Activated CD4-positive, alpha-beta T cell treated with anti-CD3 and anti-CD28 coated beads for 24 hours (primary cell): ENCODE measurements around the gene UPB1.
"Not testable (repeated sequence)": the region's sequence is repeated elsewhere in the genome, so short reads cannot be mapped to it uniquely, and the experiment has no call there.

Experiments
- DNase-seq, 2 donors: peaks; one replicate each; pipeline ENCODE4 v3.0.0-alpha.2; 2020; ENCODE audit warnings: low read depth in 2 of 2

Gene UPB1

DNA sequence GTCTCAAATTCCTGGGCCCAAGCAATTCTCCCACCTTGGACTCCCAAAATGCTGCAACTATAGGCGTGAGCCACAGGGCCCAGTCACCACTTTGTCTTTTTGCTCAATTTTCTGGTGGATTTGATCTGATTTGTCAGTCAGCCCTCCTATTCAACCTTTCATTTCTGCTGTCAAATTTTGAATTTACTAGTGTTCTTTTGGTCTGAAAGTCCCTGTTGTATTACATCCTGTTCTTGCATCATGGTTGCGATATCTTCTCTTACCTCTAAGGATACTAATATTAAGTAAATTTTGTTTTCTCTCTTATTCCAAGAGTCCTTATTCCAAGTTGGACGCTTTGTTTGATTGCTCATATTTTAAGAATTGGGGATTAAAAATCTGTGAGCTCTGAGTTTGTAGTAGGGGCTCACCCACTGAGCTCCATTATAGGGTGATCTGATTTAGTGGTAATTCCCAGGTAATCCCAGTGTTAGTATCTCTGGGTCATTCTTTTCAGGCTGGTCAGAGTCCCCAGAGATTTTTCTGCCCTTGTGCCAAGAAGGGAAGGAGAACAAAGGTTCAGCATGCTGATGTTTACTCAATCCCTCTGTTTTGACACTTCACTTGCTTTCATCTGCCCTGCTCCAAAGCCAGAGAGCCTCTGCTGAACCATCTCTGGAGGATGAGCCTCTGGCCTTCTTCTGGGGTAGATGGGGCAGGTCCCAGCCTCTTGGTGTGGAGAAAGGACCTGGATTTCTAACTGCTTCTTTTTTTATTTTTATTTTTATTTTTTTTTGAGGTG lies 10.0 kb downstream of the UPB1 start:
- DNase-seq: no peak

DNA sequence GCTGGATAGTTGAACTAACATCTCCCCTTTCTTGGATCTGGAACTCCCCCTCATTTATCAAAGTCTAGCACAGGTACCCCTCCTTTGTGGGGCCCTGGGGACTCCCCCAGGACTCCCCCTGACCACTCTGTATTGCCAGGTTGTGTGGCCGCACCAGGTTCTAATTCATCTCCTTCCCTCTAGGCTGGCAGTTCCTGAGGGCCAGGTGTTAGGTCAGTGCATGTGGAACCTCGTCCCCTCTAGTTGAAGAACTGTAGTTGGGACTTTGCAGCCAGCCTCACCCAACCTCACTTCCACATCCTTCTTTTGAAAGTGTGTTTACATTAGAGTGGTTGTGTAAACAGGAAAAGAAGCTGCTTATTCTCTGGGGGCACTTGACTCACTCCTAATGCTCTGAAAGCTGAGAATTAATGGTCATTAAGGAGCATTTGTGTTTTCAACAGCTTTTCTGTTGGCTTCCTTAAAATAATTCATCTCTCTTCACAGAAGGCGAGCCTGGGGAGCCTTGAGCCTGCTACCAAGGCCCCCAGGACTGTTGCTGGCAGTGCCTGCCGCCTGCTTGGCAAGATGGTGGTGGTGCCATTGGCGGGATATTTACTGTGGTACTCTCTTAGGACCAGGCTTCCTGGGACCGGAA lies 11.8 kb downstream of the UPB1 start:
- DNase-seq: no peak

DNA sequence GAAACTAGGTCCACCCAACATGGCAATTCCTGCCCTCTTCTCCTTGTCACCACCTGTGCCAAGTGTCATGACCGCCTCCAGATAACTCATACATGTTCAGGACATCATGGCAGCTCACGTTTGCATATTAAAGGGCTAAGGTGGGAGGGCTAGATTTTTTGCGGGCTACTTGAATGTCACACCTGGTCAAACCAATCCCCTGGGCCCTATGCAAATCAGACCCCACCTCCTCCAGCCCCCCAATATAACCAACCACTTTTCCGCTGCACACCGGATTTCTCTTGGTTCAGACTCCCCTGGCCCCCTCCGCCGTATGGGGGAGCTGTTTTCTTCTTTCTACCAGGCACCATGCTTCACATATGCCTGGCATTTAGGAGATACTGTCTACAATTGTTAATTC lies 12.6 kb downstream of the UPB1 start:
- DNase-seq: no peak

DNA sequence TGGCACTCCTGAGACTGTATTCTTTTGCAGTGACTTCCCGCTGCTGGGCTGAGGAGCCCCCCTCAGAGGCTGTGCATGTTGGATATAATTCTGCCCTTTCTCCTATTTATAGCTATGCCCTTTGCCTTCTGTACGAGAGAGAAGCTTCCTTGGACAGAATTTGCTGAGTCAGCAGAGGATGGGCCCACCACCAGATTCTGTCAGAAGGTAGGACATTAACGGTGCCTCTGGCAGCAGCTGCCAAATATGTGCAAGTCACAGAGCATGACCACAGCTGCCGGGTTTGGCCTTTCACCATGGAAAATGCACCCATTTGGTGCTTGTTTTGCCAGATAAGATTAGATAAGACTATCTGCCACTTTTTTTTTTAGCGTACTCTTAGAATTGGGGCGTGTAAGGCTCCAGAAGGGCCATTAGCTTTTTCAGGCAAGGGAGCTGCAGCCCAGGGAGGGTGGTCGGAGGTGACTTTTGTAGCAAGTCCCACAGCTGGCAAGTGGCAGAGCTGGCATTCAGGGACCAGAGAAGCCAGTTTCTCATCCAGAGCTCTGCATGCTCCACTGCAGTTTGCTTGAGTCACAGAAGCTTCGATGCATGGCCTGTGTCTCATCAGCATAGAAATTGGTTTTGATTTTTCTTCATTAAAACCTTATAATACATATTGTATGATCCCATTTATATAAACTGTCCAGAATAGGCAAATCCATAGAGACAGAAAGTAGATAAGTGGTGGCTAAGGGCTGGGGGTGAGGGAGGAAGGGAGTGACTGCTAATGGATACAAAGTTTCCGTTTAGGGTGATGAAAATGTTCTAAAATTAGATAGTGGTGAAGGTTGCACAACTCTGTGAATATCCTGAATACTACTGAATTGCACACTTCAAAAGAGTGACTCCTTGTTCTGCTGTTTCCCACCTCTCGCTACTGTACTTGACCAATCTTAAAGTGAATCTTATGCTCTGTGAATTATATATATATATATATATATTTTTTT lies 15.8 kb downstream of the UPB1 start:
- DNase-seq: no peak

DNA sequence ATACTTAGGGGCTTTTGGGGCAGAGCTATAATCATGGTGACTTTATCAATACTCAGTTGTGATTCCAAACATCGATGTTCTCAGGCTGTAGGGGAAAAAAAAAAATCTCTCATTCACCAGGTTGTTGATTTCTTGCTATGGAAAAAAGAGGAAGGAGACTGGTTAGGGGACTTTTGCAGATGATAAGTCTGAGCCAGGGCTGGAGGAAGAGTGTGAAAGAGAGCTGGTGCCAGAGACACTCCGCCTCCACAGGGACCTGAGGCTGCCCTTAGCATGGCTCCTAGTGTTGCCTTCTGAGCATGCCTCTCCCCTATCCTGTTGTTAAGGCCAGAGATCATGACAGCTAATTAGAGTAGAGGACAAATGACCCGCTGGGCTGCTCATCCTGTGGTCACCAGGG lies 16.9 kb downstream of the UPB1 start:
- DNase-seq: no peak

DNA sequence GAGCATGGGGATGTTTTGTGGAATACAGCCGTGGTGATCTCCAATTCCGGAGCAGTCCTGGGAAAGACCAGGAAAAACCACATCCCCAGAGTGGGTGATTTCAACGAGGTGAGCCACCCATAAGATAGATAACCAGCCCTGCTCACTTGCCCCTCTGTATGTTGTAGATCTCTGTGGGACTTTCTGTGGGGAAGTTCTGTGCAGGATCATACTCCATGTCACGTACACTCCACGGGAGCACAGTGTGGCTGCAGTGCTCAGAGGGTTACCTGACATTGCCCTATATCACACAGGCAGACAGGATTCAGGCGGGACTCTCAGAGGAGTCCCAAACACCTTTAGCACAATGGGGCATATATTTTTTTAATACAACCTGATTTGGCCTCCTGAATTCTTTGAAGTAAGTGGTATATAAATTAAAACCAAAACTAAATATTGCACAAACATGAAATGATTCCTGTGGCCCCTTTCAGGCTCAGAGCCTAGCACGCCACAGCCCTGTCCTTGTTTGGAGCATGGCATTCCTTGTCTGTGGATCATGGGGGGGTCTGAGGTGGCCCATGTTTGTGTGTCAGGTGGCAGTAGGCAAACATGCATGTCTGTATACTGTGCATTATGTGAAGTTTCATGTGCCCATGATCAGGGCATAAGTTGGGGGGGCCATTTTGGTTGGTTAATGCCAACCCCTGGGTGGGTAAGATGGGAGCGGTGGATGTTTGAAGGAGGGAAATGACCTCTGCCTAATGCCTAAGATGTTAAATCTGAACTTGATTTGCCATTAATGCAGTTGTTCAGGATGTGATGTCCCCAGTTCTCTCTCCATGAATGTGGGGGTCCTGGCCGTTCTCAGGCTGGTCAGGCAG lies 18.5 kb downstream of the UPB1 start:
- no peak for DNase-seq

DNA sequence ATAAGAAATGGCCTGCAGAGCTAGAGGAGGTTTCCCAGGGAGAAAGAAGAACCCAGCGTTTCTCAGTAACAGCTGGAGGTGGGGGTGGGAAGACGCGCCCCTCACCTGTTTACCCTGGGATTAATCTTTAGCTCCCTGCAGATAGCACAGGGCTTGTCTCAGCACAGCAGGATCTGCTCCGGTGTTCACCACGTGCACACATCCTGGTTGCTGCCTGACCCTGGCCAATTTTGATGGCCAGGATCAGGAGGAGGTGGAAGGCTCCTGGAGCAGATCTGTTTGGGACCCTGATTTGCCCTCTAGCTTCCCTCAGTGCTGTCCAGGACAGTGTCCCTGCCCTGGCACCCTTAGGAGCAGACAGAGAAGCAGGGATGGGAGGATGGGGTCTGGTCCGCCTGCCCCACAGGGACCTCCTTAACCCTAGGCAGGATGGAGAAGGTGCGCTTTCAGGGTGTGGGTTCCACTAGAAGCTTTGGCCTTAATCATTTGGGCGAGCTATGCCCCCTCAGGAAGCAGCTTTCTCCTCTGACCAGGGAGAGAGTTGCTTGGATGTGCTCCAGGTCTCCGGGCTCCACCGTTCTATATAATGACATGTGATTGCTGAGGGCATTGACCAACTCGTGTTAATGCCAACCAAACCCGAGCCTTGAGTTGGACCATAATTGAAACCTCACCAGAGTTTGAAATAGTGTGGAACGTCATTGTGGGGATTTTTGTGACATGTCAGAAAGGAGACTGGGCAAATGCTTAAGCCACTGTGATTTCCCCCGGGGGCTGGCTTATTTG lies 19.3 kb downstream of the UPB1 start:
- no peak for DNase-seq

DNA sequence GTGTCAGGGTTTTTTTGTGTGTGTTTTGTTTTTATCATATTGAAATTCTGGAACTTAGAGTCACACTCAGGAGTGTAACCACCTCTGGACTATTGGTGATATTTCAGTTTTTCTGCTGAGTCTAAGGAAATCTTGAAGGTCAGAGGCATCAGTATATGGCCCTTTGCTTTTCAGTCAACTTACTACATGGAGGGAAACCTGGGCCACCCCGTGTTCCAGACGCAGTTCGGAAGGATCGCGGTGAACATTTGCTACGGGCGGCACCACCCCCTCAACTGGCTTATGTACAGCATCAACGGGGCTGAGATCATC lies 19.9 kb downstream of the UPB1 start:
- DNase-seq: no peak

DNA sequence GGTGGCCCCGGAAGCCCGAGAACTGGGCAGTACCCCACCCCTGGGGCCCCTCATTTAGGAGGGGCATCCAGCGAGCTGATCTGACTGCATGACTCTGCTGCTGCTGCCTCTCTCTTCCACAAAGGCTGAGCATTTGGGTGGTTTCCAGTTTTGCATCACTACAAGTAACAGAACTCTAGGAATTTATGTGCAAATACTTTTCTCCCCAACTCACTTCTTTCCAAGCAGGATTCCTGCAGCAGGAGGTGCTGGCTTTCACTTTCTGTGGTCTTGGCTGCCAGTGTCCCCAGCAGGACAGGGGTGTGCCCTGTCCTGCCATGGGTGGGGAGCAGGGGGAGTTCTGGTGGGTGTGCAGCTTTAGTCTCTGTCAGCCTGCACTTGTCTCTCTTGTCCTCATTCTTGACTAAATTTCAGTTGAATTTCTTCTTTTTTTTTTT lies 21.2 kb downstream of the UPB1 start:
- DNase-seq: no peak

DNA sequence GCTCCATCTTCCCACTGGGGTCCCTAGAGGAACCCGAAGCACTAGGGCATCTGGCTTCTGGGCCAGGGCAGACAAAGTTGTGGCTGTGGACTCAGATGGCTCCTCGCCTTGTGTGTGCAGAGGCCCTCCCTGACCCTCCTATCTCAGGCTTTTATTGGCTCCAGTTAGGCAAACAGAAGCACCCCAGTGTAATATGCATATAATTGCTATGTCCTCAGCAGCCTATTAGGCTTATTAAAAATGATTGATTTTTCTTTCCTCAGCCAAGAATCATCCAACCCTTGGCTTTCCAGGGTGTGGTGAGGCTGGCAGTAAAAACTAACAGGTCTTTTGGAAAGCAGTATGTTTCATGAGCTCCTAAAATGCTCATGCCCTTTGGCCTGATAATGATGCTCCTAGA lies 22.3 kb downstream of the UPB1 start:
- DNase-seq: no peak

DNA sequence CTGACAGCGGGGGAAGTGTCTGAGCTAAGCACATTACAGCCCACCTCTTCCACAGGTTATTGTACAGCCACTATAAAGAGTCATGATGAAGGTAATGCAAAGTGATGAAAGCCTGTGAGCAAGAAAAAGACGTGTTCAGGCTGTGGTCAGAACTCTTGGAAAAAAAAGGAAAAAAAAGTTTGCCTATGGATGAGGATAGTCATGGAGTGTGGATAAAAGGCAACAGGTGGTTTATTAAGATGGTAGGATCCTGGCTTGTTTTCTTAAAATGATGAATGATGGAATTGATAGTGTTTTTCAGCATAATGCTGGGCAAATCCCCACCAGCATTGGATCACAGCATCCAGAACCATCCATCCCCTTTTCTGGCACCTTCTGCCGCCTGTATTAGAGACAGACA lies 23.1 kb downstream of the UPB1 start:
- DNase-seq: no peak

DNA sequence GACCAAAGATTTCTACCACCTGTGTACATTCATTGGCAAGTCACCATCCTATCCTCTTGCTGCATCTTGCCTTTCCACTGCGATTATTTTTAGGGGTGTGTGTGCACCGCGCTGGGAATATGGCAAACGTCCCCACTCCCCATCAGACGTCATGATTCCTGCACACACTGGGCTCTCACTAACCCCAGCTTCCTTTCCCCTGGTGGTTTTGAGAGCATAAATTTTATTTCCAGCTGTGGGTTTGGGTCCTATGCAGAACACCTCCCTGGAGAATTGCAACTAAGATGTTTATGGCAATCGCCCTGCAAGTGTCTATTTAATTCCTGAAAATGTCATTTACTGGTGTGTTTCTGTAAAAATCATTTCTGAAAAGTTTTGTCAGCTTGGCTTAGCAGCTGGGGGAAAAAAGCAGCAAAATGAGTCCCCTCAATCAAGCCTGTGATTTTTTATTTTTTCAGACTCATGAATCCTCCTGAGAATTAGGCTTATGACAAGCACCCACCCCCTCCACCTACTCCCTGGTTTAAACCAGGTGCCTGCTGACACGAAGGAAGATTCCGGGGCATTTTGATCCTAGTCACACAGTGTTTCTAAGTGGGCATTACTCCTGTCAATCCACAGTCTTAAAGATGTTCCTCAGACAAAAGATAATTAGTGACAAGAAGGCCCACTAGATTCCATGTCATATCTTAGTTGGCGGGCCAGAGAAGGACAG lies 23.8 kb downstream of the UPB1 start:
- DNase-seq: no peak

DNA sequence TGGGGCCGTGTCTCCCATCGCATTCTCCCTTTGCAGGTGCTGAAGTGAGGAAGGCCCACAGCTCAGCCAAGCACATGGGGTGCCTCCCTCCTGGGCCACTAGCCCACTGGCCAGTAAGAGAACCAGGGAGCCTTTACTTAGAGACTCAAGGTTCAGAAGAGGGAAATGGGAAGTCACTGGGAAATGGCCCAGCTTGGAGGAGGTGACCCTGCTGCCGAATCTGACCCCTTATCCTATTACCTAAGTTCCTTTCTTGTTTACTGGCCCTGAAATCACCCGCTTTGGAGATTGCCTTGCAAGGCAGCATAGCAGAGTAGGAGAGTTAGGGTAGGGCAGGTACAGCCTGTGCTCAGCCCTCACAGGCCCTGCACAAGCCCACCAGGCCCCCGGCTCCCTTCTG lies 24.4 kb downstream of the UPB1 start:
- DNase-seq: no peak

DNA sequence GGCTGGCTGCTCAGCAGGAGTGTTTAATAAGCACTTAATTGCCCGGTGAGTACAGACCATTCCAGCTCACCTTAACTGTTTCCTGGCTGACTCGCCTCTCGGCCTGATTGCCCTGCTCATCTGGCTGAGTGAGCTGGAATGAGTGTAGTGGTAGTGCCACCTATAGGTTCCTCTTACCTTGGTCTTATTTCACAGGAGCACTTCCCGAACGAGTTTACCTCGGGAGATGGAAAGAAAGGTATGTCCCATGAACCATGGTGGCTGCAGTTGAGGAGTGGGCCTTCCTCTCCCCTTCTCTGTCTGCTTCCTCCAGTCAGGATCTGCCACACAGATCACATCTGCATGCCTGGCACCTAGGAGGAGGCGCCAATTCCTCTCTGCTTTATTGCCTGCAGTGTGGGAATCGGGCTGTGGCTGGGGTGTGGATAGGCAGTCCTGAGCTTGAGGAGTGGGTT lies 26.7 kb downstream of the UPB1 start:
- DNase-seq: peak; percentile 21 to 28

DNA sequence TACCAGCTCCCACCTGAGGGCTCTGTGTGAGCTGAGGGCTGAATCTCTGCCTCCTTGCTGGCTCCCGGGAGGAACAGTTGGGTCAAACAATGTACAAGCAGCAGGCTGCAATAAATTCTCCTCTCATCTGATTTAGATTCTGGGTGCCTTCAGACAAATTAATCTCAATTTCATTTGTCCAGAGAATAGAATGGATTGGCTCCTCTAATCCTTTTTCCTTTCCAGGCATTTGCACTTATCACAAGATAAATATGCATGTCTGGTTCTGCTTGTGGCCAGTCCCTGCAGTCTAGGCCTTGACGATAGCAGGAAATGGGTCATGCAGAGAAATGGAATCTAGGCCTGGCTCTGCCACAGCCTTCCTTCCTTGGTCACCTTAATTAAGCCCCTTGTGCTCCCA lies 28.7 kb downstream of the UPB1 start:
- no peak for DNase-seq

DNA sequence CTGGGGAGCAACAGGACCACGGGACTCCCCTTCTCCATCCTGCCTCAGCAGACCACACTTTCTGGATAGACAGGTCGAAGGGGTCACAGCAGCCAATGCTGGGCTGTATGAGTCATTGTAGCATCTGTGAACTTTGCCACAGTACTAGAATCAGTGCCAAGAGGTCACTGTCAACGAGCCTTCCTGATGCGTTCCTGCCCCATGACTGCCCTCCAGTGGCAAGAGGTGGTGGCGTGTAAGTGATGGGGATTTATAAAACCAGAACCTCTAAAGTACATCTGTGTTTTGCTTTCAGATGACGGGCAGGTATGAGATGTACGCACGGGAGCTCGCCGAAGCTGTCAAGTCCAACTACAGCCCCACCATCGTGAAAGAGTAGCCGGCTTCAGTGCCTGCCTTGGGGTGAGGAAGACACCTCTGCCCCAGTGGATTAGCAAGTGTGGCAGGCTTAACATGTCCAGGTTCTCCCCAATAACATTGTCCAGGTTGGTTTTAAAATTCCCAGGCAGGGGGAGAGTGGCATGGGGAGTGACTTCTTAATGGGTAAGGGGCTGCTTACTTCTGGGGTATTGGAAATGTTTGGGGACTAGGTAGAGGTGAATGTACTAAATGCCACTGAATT lies 30.4 kb downstream of the UPB1 start:
- peak; percentile 55 to 74 for DNase-seq

DNA sequence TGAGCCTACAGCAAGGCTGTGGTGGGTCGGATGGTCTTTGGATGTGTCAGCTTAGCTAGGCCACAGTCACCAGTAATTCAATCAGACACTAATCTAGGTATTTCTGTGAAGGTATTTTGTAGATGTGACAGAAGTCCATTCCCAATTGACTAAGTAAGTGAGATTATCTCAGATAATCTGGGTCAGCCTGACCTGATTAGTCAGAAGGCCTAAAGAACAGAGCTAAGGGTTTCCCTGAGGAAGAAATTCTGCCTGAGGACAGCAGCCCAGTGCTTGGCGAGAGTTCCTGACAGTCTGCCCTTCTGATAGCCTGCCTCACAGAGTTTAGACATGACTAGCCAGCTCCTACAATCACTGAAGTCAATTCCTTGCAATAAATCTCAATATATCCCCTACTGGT lies 31.1 kb downstream of the UPB1 start:
- no peak for DNase-seq

DNA sequence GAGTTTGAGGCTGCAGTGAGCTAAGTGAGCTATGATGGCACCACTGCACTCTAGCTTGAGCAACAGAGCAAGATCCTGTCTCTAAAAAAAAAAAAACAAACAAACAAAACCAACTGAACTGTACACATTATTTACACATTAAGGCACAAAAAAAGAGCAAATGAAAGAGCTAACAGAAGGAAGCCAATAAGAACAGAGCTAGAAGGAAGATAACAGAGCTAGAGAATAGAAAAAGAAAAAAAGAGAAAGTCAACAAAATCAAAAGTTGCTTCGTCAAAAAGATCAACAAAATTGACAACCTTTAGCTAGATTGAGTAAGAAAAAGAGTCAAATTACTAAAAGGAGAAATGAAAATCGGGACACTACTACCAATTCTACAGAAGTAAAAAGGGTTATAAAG lies 34.8 kb downstream of the UPB1 start:
- no peak for DNase-seq

DNA sequence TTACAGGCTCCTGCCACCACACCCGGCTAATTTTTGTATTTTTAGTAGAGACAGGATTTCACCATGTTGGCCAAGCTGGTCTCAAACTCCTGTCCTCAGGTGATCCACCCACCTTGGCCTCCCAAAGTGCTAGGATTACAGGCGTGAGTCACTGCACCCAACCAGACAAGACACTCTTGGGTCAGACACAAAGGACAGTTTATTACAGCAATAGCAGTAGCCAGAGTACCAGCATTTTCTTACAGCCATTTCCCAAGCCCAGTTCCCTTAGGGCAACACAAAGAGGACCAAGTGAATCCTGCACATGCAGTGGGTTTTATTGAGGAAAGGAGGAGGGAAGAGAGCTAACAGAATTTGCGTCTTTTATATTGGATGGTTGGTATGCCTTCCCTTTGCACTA lies 35.8 kb downstream of the UPB1 start:
- not testable (repeated sequence) for DNase-seq

DNA sequence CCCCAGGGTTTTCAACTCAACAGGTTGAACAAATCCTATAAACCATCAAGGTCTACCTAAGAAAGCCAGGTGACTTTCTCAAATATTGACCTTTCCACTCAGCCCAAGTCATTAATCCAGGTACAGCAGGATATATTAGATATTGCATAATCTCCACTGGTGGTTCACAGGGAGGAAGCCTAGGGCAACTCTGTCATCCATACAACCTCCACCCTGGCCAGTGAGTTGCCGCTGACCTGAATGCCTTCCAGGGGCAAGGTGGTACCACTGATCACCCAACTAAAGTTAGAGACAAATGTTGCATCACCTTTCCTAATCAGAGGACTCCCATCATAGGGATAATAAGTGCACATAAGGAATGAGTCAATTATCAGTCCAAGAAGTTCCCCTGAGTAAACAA lies 36.9 kb downstream of the UPB1 start:
- DNase-seq: no peak
